Activated CD8-positive, alpha-beta T cell treated with anti-CD3 and anti-CD28 coated beads, Interleukin-2, amount 10 ng/mL, durations not matched to agents 7 days and 5 days (primary cell): ENCODE measurements around the gene CDH4. TPM values are rescaled to one million over a fixed set of nuclear protein-coding genes. Genes with fewer than 3 reads are reported as not detected.

Experiments
- ATAC-seq: fragments of 150-1000 bp; cut with Tn5 transposase; one replicate; pipeline ENCODE4 v1.10.0; 2021; ENCODE audit warnings: moderate library complexity
- CTCF ChIA-PET: fragments of 350-600 bp; sonication (Branson Sonifier 250); formaldehyde crosslinking; loops from one replicate; lab custom pipeline; 2021; ENCODE audit warnings: antibody characterized with exemption; lab: Charles Lee
- POLR2A ChIA-PET: fragments of 350-600 bp; sonication (Branson Sonifier 250); formaldehyde crosslinking; loops from one replicate; lab custom pipeline; 2021; ENCODE audit warnings: antibody characterized with exemption; lab: Charles Lee
- DNase-seq: peaks from one replicate; pipeline ENCODE4 v3.0.0-alpha.2; 2020
- H3K27ac Mint-ChIP-seq: one replicate; pipeline ENCODE4 v1.8.0; 2021; ENCODE audit warnings: mild to moderate bottlenecking, mixed read lengths
- H3K27me3 Mint-ChIP-seq: one replicate; pipeline ENCODE4 v1.8.0; 2021; ENCODE audit warnings: low read depth, mixed read lengths
- H3K36me3 Mint-ChIP-seq: one replicate; pipeline ENCODE4 v1.8.0; 2021; ENCODE audit warnings: low read depth, mixed read lengths
- H3K4me1 Mint-ChIP-seq: one replicate; pipeline ENCODE4 v1.8.0; 2021; ENCODE audit warnings: low read depth, mixed read lengths
- H3K4me3 Mint-ChIP-seq: one replicate; pipeline ENCODE4 v1.8.0; 2021; ENCODE audit warnings: mild to moderate bottlenecking, mixed read lengths
- H3K9me3 Mint-ChIP-seq: one replicate; pipeline ENCODE4 v1.8.0; 2022; ENCODE audit warnings: mixed read lengths; ENCODE audit not compliant: insufficient read depth
- total RNA-seq, 2 experiments: library from RNA; stranded (reverse); gene quantifications; one replicate each; pipeline ENCODE4 v1.2.3, GENCODE V29; 2021

CDH4 gene
- total RNA-seq, 2 experiments from 2014 or later: 0.05 to 0.13 TPM

DNA sequence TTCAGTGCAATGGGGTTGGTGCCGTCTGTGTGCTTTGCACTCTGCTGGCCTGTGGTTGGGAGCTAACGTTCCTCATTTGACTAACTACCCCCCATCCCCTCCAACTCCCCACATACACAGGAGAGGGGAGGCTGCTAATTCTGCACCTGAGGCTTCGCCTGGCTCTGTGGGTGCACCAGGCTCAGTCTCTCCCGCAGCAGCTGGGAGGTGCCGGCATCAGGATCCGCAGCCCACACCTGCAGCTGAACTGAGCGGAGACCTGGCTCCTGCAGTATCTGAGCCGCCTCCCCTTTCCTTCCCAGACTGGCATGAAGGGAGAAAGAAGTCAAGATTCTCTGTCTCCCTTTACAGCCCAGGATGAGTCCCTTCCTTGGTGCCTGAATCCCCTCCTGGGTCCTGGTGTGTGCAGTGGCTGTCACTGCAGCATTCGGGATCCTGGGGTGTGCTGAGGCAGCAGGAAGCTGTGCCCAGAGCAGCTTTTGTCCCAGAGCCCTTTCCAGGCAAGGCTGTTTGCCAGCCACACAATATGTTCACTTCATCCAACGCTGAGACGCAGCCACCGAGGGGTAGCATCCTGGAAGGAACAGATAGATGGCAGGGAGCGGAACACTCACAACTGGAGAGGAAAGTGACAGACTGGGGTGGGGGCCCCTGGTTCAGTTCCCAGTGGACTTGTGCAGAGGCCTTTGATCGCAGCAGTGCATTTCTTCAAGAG is 70.2 kb downstream of the CDH4 start:
- no peak for ATAC-seq
- no peaks in the 10 kb centered on the region for H3K36me3 Mint-ChIP-seq

DNA sequence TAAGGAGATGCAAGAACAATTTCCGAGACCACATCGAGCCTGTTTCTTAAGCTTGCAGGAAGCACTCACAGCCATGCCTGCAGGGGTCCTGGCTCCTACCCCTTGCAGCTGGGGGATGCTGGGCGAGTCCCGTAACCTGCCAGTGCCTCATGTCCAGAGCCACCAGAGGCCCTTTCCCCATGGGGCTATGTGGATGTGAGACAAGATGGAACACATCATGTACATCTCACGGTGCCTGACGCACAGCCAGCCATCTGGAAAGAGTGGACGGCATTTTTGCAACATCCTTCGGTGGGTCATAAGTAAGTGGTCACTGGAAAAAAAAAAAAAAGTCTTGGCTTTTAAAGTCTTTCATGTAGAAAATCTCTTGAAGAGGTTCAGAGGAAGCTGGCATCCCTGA is 72.8 kb downstream of the CDH4 start:
- Mint-ChIP-seq H3K9me3 (no peaks in the 10 kb centered on the region), H3K4me3 (no peak overlapping the region), H3K36me3 (no peaks in the 10 kb centered on the region), H3K27ac (no peak overlapping the region), H3K4me1 (no peaks in the 10 kb centered on the region), H3K27me3 (no peaks in the 10 kb centered on the region)
- CTCF ChIA-PET: no interaction called here
- DNase-seq (no peak), ATAC-seq (no peak)
- POLR2A ChIA-PET: no interaction called here

More for the DNA sequence above, 70.2 kb downstream of the CDH4 start:
- Mint-ChIP-seq H3K9me3 (no peaks in the 10 kb centered on the region), H3K4me3 (no peak overlapping the region), H3K27me3 (no peaks in the 10 kb centered on the region), H3K4me1 (no peaks in the 10 kb centered on the region), H3K27ac (no peak overlapping the region)
- POLR2A ChIA-PET: no interaction called here
- no peak for DNase-seq
- CTCF ChIA-PET: no interaction called here

DNA sequence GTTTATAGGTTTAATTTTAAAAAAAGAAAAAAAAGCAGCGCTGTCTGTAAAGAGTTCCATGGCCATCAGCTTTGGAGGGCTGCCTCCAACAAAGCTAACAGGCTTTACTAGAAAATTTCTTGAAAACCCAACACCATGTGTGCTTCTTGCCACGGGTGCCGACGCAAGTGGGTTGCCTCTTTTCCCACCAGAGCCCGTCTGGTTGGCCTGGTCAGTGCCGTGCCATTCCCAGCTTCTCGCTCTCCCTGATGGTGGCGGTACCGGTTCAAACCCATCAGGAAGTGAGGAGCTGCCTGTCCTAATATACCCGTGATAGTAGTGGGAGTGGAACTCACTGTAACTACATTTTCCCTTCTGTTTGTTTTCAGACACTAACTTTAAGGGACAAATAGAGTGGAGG is 73.7 kb downstream of the CDH4 start:
- Mint-ChIP-seq H3K27me3 (no peaks in the 10 kb centered on the region), H3K4me3 (no peak overlapping the region), H3K9me3 (no peaks in the 10 kb centered on the region), H3K4me1 (no peaks in the 10 kb centered on the region), H3K27ac (no peak overlapping the region), H3K36me3 (no peaks in the 10 kb centered on the region)
- POLR2A ChIA-PET: no interaction called here
- no peak for DNase-seq
- CTCF ChIA-PET: interaction anchor here (0.7 kb wide), 1 partner anchor 1312 kb away, joined by 3 read pairs; no protein-coding TSS in a partner anchor
- no peak for ATAC-seq

DNA sequence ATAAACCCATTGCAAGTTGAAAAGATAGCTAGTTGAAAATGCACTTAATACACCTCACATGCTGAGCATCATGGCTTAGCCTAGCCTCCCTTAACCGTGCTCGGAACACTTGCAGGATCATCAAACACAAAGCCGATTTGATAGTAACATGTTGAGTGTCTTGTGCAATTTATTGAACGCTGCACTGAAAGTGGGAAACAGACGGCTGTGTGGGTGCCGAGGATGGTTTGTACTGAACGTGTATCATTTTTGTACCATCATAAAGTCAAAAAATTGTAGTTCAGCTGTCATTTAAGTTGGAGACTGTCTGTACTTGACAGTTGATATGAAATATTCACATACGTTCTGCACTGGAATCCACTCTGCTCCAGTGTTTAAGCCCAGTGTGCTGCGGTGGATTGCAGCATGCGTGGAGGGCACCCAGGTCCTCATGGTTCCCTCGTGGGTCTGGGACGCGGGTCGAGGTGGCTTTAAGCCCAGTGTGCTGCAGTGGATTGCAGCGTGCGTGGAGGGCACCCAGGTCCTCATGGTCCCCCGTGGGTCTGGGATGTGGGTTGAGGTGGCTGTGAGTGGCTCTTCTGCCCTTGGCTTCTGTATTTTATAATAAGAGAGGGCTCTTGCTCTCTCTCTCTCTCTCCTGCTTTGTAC is 77.0 kb downstream of the CDH4 start:
- Mint-ChIP-seq H3K4me1 (no peaks in the 10 kb centered on the region), H3K36me3 (no peaks in the 10 kb centered on the region), H3K9me3 (no peaks in the 10 kb centered on the region), H3K27ac (no peak overlapping the region), H3K27me3 (no peaks in the 10 kb centered on the region), H3K4me3 (no peak overlapping the region)
- DNase-seq (no peak), ATAC-seq (no peak)
- ChIA-PET POLR2A (no interaction called here), CTCF (no interaction called here)

DNA sequence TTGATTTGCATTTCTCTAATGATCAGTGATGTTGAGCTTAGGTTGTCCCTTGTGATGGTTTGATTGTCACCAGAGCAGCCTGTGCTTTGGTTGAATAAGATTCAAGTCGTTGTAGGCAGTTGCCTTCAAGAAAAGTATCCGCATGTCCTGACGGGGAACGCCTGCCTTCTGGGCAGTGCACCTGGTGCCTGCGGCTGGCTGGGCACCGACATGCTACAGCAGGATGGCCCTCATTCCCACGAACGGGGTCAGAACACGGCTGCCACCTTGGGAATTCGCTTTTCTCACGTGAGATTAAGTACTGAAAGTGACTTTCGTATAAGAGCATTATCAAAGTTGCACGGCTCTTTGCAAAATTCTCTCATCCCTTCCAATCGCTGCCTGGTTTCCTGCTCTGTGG is 78.4 kb downstream of the CDH4 start:
- CTCF ChIA-PET: no interaction called here
- no peak for DNase-seq
- Mint-ChIP-seq H3K4me3 (no peak overlapping the region), H3K27ac (no peak overlapping the region), H3K36me3 (no peaks in the 10 kb centered on the region), H3K4me1 (no peaks in the 10 kb centered on the region), H3K9me3 (no peaks in the 10 kb centered on the region), H3K27me3 (no peaks in the 10 kb centered on the region)
- ATAC-seq: no peak
- POLR2A ChIA-PET: no interaction called here

DNA sequence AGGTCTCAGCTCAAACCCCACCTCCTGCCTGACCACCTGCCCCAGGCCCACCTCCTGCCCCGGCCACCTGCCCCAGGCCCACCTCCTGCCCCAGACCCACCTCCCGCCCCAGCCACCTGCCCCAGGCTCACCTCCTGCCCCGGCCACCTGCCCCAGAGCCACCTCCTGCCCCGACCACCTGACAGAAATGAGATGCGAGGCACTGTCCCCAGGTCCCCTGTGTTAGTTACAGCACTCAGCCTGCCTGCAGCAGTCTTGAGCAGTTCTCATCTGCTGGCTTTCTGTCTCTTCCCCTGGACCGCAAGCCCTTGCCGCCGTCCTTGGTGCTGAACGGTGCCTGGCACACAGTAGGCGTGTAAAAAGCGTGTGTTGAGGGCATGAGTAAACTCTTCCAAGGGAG is 79.5 kb downstream of the CDH4 start:
- Mint-ChIP-seq H3K4me1 (no peaks in the 10 kb centered on the region), H3K27ac (no peak overlapping the region), H3K36me3 (no peaks in the 10 kb centered on the region), H3K4me3 (no peak overlapping the region), H3K9me3 (no peaks in the 10 kb centered on the region), H3K27me3 (no peaks in the 10 kb centered on the region)
- ATAC-seq (no peak), DNase-seq (no peak)
- ChIA-PET CTCF (no interaction called here), POLR2A (no interaction called here)

DNA sequence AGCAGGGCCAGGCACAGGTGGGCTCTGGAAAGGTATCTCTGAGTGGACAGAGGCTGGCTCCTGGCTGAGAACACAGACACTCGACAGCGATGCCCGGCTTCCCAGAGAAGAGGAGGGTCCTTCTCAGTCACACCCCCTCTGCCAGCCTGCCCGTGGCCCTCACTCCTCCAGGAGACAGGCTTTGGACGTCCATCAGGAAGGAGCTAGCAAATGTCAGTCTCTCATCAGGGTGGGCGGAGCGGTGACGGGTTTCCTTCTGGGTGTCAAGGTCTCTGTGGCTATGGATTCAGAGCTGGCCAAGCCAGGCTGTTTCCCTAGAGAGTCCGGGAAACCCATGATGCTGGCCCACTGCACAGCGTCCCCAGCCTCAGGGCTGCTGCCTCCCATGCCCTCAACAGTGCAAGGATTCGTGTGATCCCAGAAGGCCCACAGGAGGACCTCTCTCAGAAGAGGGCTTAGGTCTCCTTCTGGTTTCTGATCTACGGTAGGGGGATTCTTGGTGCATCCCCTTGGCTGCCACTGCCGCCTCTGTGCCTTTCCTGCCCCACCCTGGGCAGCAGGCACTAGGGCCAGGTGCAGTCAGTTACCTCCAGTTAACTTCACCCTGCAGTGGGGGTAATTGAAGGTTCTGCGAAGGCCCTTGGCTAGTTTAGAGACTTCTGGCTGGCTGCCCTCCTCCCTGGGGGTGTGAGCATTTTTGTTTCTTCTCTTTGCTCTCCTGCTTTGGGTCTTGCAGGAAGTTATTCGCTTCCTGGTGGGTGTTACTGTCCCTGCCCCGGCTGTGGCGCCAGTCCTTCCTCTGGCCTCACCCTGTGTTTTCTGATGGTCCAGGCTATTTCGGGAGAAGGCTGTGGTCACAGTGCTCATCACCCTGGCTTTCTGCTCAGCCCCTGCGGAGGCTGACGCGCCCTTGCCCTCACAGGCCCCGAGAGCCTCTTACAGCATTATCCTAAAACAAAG is 80.2 kb downstream of the CDH4 start:
- H3K27me3 Mint-ChIP-seq: no peaks in the 10 kb centered on the region
- H3K4me3 Mint-ChIP-seq: no peak overlapping the region
- ATAC-seq: no peak
- ChIA-PET POLR2A (no interaction called here), CTCF (no interaction called here)
- no peak overlapping the region for H3K27ac Mint-ChIP-seq
- H3K4me1 Mint-ChIP-seq: no peaks in the 10 kb centered on the region
- H3K36me3 Mint-ChIP-seq: no peaks in the 10 kb centered on the region
- DNase-seq: no peak
- no peaks in the 10 kb centered on the region for H3K9me3 Mint-ChIP-seq

DNA sequence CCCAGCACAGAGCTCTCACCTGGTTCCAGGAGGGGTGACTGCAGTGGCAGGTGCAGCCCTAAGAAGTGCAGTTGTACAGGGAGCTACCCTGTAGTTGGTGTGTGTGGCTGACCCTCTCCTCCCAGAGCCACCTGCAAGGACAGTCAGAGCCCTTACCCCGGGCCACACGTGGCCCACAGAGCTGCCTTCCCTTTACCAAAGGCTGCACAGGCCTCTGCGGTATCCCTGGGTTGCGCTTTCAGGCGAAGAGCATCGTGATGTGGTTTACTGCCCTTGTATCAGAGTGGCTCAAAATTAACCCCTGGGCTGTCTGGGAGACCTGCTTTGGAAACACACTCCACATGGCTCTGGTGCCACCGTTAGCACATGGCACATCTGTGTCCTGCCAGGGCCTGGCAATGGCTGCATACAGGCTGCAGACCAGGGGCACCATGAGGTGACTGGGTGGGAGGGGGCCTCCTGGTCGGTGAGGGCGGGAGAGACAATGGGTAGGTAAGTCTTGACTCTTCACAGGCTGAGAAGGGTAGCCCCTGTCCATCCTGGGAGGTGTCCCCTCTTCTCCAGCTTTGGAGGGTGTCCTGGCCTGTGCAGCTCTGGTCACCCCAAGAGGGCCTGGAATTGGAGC is 81.5 kb downstream of the CDH4 start:
- no peak for ATAC-seq
- Mint-ChIP-seq H3K4me1 (no peaks in the 10 kb centered on the region), H3K36me3 (no peaks in the 10 kb centered on the region), H3K4me3 (no peak overlapping the region), H3K27me3 (no peaks in the 10 kb centered on the region), H3K27ac (no peak overlapping the region), H3K9me3 (no peaks in the 10 kb centered on the region)
- DNase-seq: no peak
- POLR2A ChIA-PET: no interaction called here
- CTCF ChIA-PET: no interaction called here

DNA sequence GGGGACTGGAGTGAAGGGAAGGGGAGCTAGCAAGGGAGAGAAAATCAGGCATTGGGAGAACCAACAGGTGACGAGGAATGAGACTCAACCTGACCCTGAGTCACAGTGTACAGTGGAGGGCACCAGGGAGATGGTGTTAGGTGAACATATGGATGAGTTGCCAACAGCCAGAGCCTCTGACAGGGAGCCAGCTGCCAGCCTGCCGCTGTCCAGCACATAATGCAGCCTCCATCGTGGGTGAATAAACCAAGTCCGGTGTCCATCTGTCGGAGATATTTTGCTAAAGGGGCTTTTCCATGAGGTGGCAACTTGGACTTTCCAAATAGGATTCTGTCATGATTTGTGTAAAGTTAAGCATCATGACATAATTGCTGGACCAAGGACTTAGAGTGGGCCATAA is 88.1 kb downstream of the CDH4 start:
- H3K4me3 Mint-ChIP-seq: no peak overlapping the region
- no peak overlapping the region for H3K27ac Mint-ChIP-seq
- no peak for DNase-seq
- ChIA-PET POLR2A (no interaction called here), CTCF (no interaction called here)
- no peaks in the 10 kb centered on the region for H3K9me3 Mint-ChIP-seq
- no peaks in the 10 kb centered on the region for H3K36me3 Mint-ChIP-seq
- ATAC-seq: no peak
- no peaks in the 10 kb centered on the region for H3K4me1 Mint-ChIP-seq
- H3K27me3 Mint-ChIP-seq: no peaks in the 10 kb centered on the region

DNA sequence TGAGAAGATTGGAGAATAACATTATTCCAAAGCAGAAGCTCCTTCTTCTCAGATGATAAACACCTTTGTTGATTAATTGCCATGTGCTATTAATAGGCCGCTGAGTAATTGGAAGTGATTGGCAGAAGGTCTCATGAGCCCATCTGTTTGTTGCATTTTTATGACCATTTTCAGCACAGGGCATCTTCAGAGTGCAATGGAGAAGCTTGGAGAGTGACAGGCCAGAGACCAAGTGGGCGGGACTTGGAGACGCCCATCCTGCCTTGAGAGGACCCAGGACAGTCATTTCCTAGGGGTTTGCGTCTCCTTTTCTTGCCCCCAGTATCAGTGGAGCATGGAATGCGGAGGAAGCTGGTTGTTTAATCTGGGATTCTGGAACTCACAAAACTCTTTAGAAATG is 89.5 kb downstream of the CDH4 start:
- Mint-ChIP-seq H3K36me3 (no peaks in the 10 kb centered on the region), H3K27me3 (no peaks in the 10 kb centered on the region), H3K4me3 (no peak overlapping the region), H3K27ac (no peak overlapping the region), H3K4me1 (no peaks in the 10 kb centered on the region), H3K9me3 (no peaks in the 10 kb centered on the region)
- DNase-seq (no peak), ATAC-seq (no peak)
- ChIA-PET POLR2A (no interaction called here), CTCF (no interaction called here)

DNA sequence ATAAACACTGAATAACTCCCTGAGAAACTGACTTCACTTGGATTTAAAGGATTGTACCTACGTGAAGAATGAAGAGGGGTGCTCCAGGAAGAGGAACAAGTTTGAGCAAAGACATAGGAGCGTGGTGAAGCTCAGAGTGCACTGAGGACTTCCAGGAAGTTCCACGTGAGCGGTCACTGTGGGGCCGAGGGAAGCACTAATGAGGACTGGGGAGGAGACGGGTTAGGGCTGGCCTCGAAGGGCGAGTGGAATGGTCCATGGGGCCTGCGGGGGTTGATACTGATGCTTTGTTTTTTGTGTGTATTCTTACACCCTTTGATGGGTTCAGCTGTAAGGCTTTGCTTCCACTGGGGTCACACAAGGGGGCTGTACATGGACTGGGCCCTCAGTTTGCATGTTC is 91.9 kb downstream of the CDH4 start:
- H3K4me1 Mint-ChIP-seq: no peaks in the 10 kb centered on the region
- no peaks in the 10 kb centered on the region for H3K9me3 Mint-ChIP-seq
- ChIA-PET POLR2A (no interaction called here), CTCF (no interaction called here)
- ATAC-seq (no peak), DNase-seq (no peak)
- H3K36me3 Mint-ChIP-seq: no peaks in the 10 kb centered on the region
- H3K4me3 Mint-ChIP-seq: no peak overlapping the region
- no peaks in the 10 kb centered on the region for H3K27me3 Mint-ChIP-seq
- H3K27ac Mint-ChIP-seq: no peak overlapping the region

DNA sequence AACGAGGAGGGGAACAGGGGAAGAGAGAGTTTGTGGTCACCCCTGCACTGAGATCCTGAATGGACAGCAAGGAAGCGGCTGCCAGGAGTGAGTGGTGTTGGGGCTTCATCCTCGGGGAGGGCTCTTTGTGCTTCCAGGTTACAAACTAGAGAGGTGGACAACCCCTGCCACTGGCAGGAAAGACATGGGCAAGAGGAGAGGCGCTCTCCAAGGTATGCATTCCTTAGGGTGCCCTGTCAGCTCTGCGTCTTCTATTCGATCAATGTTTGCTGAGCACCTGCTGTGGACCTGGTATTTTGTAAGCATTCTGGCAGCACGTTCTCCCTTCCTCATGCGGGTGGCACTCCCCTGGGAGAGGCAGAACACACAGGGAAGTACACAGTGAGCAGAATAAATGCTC is 93.6 kb downstream of the CDH4 start:
- no peaks in the 10 kb centered on the region for H3K4me1 Mint-ChIP-seq

More for the DNA sequence above, 93.6 kb downstream of the CDH4 start:
- no peak for DNase-seq
- no peak for ATAC-seq
- no peaks in the 10 kb centered on the region for H3K27me3 Mint-ChIP-seq
- no peak overlapping the region for H3K27ac Mint-ChIP-seq
- H3K9me3 Mint-ChIP-seq: no peaks in the 10 kb centered on the region
- H3K36me3 Mint-ChIP-seq: no peaks in the 10 kb centered on the region
- CTCF ChIA-PET: no interaction called here
- H3K4me3 Mint-ChIP-seq: no peak overlapping the region
- POLR2A ChIA-PET: no interaction called here
